HCT116 (cell line): ENCODE measurements around the gene PGBD5. TPM values are rescaled to one million over a fixed set of nuclear protein-coding genes. Genes with fewer than 3 reads are reported as not detected.

Source experiments
- ATAC-seq: fragments of 200-7000 bp; cut with Tn5 transposase; 2 replicates; pipeline ENCODE4 v1.9.1; 2020; ENCODE audit warnings: mild to moderate bottlenecking, moderate library complexity
- BruUV-seq: library from RNA; stranded (reverse); fragments of 400-500 nt; replicated peaks from 2 replicates; lab custom pipeline; 2021; lab: Mats Ljungman, UMichigan
- CTCF ChIA-PET: fragments of 300-600 bp; sonication (Branson Sonifier 250); formaldehyde crosslinking; loops from one replicate; lab custom pipeline; 2021; ENCODE audit warnings: antibody characterized with exemption; lab: Charles Lee
- POLR2A ChIA-PET: fragments of 300-600, 350-600 bp; sonication (Branson Sonifier 250); formaldehyde crosslinking; loops from one replicate; lab custom pipeline; 2021; ENCODE audit warnings: antibody characterized with exemption; lab: Charles Lee
- RAD21 ChIA-PET, 2 experiments: fragments of 300-600 bp; sonication (Branson Sonifier 250); formaldehyde crosslinking; loops; one replicate each; lab custom pipeline; 2023; ENCODE audit warnings: low total read pairs in 2 of 2; ENCODE audit not compliant: uncharacterized antibody in 2 of 2, unreplicated experiment in 2 of 2, low non-redundant PET in 1 of 2; lab: Charles Lee
- DNase-seq: peaks from one replicate; pipeline ENCODE4 v3.0.0-alpha.2; 2010; ENCODE audit warnings: low read depth, low spot score
- H2AFZ ChIP-seq: fragments of 200-600 bp; shearing (Covaris generic), sonication (generic); 2 replicates; pipeline ENCODE4 v1.6.1; 2017; ENCODE audit warnings: low read depth, mixed run types, mixed read lengths, antibody characterized with exemption, low read length; ENCODE audit not compliant: poor library complexity, severe bottlenecking
- H3K27ac ChIP-seq: 2 replicates; pipeline ENCODE4 v1.5.1; 2012; ENCODE audit warnings: low read depth, low read length
- H3K27me3 ChIP-seq: fragments of 200-600 bp; sonication (generic); 2 replicates; pipeline ENCODE4 v1.6.1; 2016; ENCODE audit warnings: mixed run types, low read length, mixed read lengths; ENCODE audit not compliant: insufficient read depth
- H3K36me3 ChIP-seq, 2 experiments: fragments of 200-500 bp in 1 of 2; fragments of 200-600 bp in 1 of 2; sonication (Bioruptor generic) in 1 of 2; sonication (generic) in 1 of 2; 2 replicates each; pipeline versions ENCODE4 v1.5.1 to v1.6.1; 2014 to 2016; ENCODE audit warnings: low read length in 2 of 2, inconsistent platforms in 1 of 2, mixed read lengths in 1 of 2, mixed run types in 1 of 2; ENCODE audit not compliant: insufficient read depth in 2 of 2, control insufficient read depth in 1 of 2
- H3K4me1 ChIP-seq, 2 experiments: fragments of 200-600 bp in 1 of 2; sonication (generic) in 1 of 2; 2 replicates each; pipeline versions ENCODE4 v1.5.1 to v1.6.1; 2012 to 2017; ENCODE audit warnings: low read length in 2 of 2, inconsistent platforms in 1 of 2, mild to moderate bottlenecking in 1 of 2, mixed read lengths in 1 of 2, mixed run types in 1 of 2, moderate library complexity in 1 of 2; ENCODE audit not compliant: insufficient read depth in 2 of 2, control insufficient read depth in 1 of 2
- H3K4me2 ChIP-seq: fragments of 200-600 bp; sonication (generic); 2 replicates; pipeline ENCODE4 v1.6.1; 2017; ENCODE audit warnings: mixed run types, low read length, mixed read lengths
- H3K4me3 ChIP-seq, 2 experiments: fragments of 200-600 bp in 1 of 2; sonication (generic) in 1 of 2; replicated peaks in 1 of 2; 2 replicates each; pipeline ENCODE4 v1.5.1; 2011 to 2016; ENCODE audit warnings: low read length in 2 of 2, control low read depth in 1 of 2, low read depth in 1 of 2, mild to moderate bottlenecking in 1 of 2, mixed read lengths in 1 of 2, mixed run types in 1 of 2
- H3K79me2 ChIP-seq: fragments of 200-600 bp; sonication (generic); 2 replicates; pipeline ENCODE4 v1.6.1; 2017; ENCODE audit warnings: mild to moderate bottlenecking, mixed run types, low read length, moderate library complexity, mixed read lengths; ENCODE audit not compliant: insufficient read depth
- H3K9ac ChIP-seq: fragments of 200-600 bp; sonication (generic); 2 replicates; pipeline ENCODE4 v1.6.1; 2016; ENCODE audit warnings: low read length, mixed read lengths
- H3K9me2 ChIP-seq: fragments of 200-600 bp; sonication (generic), shearing (Covaris generic); 2 replicates; pipeline ENCODE4 v1.6.1; 2017; ENCODE audit warnings: mixed run types, mild to moderate bottlenecking, moderate library complexity; ENCODE audit not compliant: insufficient read depth
- H3K9me3 ChIP-seq, 2 experiments: fragments of 200-500 bp in 1 of 2; fragments of 200-600 bp in 1 of 2; sonication (Bioruptor generic) in 1 of 2; sonication (generic) in 1 of 2; 2 replicates each; pipeline ENCODE4 v1.6.1; 2014 to 2017; ENCODE audit warnings: low read length in 2 of 2, mixed read lengths in 2 of 2, inconsistent platforms in 1 of 2, low read depth in 1 of 2, mild to moderate bottlenecking in 1 of 2, mixed run types in 1 of 2, moderate library complexity in 1 of 2; ENCODE audit not compliant: control insufficient read depth in 1 of 2, insufficient read depth in 1 of 2
- H4K20me1 ChIP-seq: fragments of 200-600 bp; sonication (generic), shearing (Covaris generic); 2 replicates; pipeline ENCODE4 v1.6.1; 2017; ENCODE audit warnings: mixed run types, mild to moderate bottlenecking, moderate library complexity; ENCODE audit not compliant: insufficient read depth
- ATF3 ChIP-seq: IDR thresholded peaks from 2 replicates; pipeline ENCODE4 v1.6.1; 2012
- CEBPB ChIP-seq: IDR thresholded peaks from 2 replicates; pipeline ENCODE4 v1.6.1; 2012; ENCODE audit warnings: low read depth
- EGR1 ChIP-seq: IDR thresholded peaks from 2 replicates; pipeline ENCODE4 v1.6.1; 2012; ENCODE audit warnings: low read depth
- EZH2phosphoT487 ChIP-seq: fragments of 200-600 bp; IDR thresholded peaks from 2 replicates; pipeline ENCODE4 v1.6.1; 2018; ENCODE audit warnings: antibody characterized with exemption, borderline replicate concordance
- POLR2A ChIP-seq: IDR thresholded peaks from 2 replicates; pipeline ENCODE4 v1.7.0; 2011; ENCODE audit warnings: borderline replicate concordance; ENCODE audit not compliant: insufficient read depth, insufficient read length; ENCODE audit errors: extremely low read depth
- RAD21 ChIP-seq: IDR thresholded peaks from 2 replicates; pipeline ENCODE4 v1.6.1; 2012; ENCODE audit warnings: low read depth, mild to moderate bottlenecking
- REST ChIP-seq: IDR thresholded peaks from 2 replicates; pipeline ENCODE4 v1.6.1; 2012; ENCODE audit warnings: low read depth
- TCF7L2 ChIP-seq: IDR thresholded peaks from 2 replicates; pipeline ENCODE4 v1.7.0; 2011; ENCODE audit warnings: borderline replicate concordance, inconsistent platforms; ENCODE audit not compliant: insufficient read depth, insufficient read length; ENCODE audit errors: extremely low read depth
- YY1 ChIP-seq: IDR thresholded peaks from 2 replicates; pipeline ENCODE4 v1.6.1; 2011; ENCODE audit warnings: low read length, low read depth, moderate library complexity, mild to moderate bottlenecking; ENCODE audit not compliant: insufficient replicate concordance; ENCODE audit errors: extremely low read depth
- ZBTB33 ChIP-seq: IDR thresholded peaks from 2 replicates; pipeline ENCODE4 v1.6.1; 2011; ENCODE audit warnings: mild to moderate bottlenecking, low read length, moderate library complexity; ENCODE audit not compliant: insufficient replicate concordance; ENCODE audit errors: extremely low read depth
- ZNF274 ChIP-seq: fragments of 200-500 bp; sonication (Bioruptor generic); IDR thresholded peaks from 2 replicates; pipeline ENCODE4 v1.6.1; 2014; ENCODE audit warnings: mild to moderate bottlenecking, low read depth, low read length, inconsistent platforms
- intact Hi-C: fragments of 100-400 bp; cut with micrococcal nuclease; formaldehyde crosslinking; loops from 2 replicates; pipeline ENCODE4 v1.10.0; 2022
- total RNA-seq: library from RNA; stranded (reverse); gene quantifications from one replicate; pipeline ENCODE4 v1.2.1, GENCODE V29; 2021; ENCODE audit not compliant: unreplicated experiment

PGBD5 gene
- total RNA-seq, 1 experiment from 2014 or later: 0.27 TPM

- RAD21 ChIA-PET: no interaction called here
- BruUV-seq: no TSS peak
- no peak for TF ChIP-seq CEBPB
- TF ChIP-seq RAD21: no peak
- no peaks in the 10 kb centered on the region for H4K20me1 ChIP-seq
- no peak for ATAC-seq
- no peaks in the 10 kb centered on the region for H3K36me3 ChIP-seq
- no peaks in the 10 kb centered on the region for H3K27me3 ChIP-seq
- H3K4me1 ChIP-seq: 0 out of 4 replicates have a peak, but pooled peaks cover 0 to 7% of the 10 kb centered on the region in 2 experiments
- H3K9ac ChIP-seq: no peak overlapping the region
- H3K9me3 ChIP-seq: no peaks in the 10 kb centered on the region
- no peak overlapping the region for H3K4me3 ChIP-seq
- H3K27ac ChIP-seq: no peak overlapping the region
- H3K9me2 ChIP-seq: no peaks in the 10 kb centered on the region
- CTCF ChIA-PET: no interaction called here
- POLR2A ChIA-PET: no interaction called here
- no peak for DNase-seq
- no peak overlapping the region for H2AFZ ChIP-seq
- intact Hi-C loops: no loop called here
- H3K4me2 ChIP-seq: no peak overlapping the region
- no peaks in the 10 kb centered on the region for H3K79me2 ChIP-seq
Measured at GRCh38 chr1:230385930-230386329, 40.2 kb downstream of the PGBD5 start.

GRCh38 chr1:230385158-230385450 lies 41.0 kb downstream of the PGBD5 start:
- Histone ChIP-seq H3K79me2 (no peaks in the 10 kb centered on the region), H3K4me3 (no peak overlapping the region), H2AFZ (no peak overlapping the region), H3K4me2 (no peak overlapping the region), H3K9ac (no peak overlapping the region), H3K36me3 (no peaks in the 10 kb centered on the region), H3K9me3 (no peaks in the 10 kb centered on the region), H3K27ac (no peak overlapping the region), H4K20me1 (no peaks in the 10 kb centered on the region), H3K9me2 (no peaks in the 10 kb centered on the region), H3K27me3 (no peaks in the 10 kb centered on the region), H3K4me1 (0 out of 4 replicates have a peak, but pooled peaks cover 0 to 7% of the 10 kb centered on the region in 2 experiments)
- ChIA-PET POLR2A (no interaction called here), RAD21 (no interaction called here), CTCF (no interaction called here)
- TF ChIP-seq ATF3 (no peak), RAD21 (no peak), CEBPB (no peak), REST (no peak), TCF7L2 (no peak), ZNF274 (no peak), POLR2A (no peak), YY1 (no peak), ZBTB33 (no peak), EGR1 (no peak), EZH2phosphoT487 (no peak)
- no TSS peak for BruUV-seq
- intact Hi-C loops: no loop called here
- DNase-seq: no peak
- ATAC-seq: no peak
